Measurements from ENCODE around the gene RNU4-1.
"Not testable (repeated sequence)": the region's sequence is repeated elsewhere in the genome, so short reads cannot be mapped to it uniquely, and the experiment has no call there.

Gene RNU4-1

DNA sequence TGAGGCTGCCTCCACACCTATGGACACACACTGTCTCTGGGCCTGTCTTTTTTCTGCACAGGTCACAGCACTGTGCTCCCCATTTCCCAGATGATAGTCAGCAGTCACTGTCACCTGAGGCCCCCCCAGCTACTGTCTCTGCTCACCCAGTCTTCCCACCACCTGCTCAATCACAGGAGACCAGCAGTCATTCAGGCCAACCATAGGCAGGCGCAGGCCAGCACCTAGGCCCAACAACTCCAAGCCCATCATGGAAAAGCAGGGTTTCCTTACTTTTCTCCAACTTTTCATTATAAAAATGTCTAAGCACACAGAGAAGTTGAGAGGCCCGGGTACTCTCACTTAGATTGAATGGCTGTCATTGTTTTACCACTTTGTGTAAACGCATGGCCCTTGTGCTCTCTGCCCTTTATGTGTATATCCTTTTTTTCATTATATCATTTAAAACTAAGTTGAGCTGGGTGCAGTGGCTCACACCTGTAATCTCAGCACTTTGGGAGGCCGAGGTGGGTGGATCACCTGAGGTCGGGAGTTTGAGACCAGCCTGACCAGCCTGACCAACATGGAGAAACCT is 34.6 kb downstream of the RNU4-1 start:
- H3K4ac ChIP-seq (ENCODE audit: low read depth, low read length): peak overlapping the region; percentile 80
- H2AK5ac ChIP-seq (ENCODE audit: low read length): no peak overlapping the region
- no peak overlapping the region for H3K4me3 ChIP-seq (ENCODE audit: low read depth, low read length)
- H2BK5ac ChIP-seq (ENCODE audit: low read depth, low read length, poor library complexity): no peak overlapping the region
- H3K4me2 ChIP-seq (ENCODE audit: low read length): no peak overlapping the region
- H4K91ac ChIP-seq (ENCODE audit: low read depth, low read length): no peak overlapping the region
- H3K27me3 ChIP-seq (ENCODE audit: insufficient read depth, low read length): no peaks in the 10 kb centered on the region
- WGBS (ENCODE audit: extremely low coverage, insufficient coverage, insufficient read length): no CpG with 5 or more reads among the region's 5 CpGs
- H3K79me2 ChIP-seq (ENCODE audit: control insufficient read depth, insufficient read depth, low read length, poor library complexity): peaks cover 50% of the 10 kb centered on the region
- no peak overlapping the region for H3K14ac ChIP-seq (ENCODE audit: low read length)
- no peak overlapping the region for H2AFZ ChIP-seq (ENCODE audit: insufficient read depth, low read length, poor library complexity)
- no peak overlapping the region for H3K9ac ChIP-seq (ENCODE audit: low read length)
- no peak overlapping the region for H4K8ac ChIP-seq (ENCODE audit: low read depth, low read length)
- no peak overlapping the region for H2BK120ac ChIP-seq (ENCODE audit: insufficient read depth, low read length, poor library complexity)
- peaks cover 6 to 13% of the 10 kb centered on the region in 2 experiments for H3K36me3 ChIP-seq (ENCODE audit: control insufficient read depth in 1 of 2, insufficient read depth in 2 of 2, low read length in 2 of 2)
- H3K27ac ChIP-seq (ENCODE audit: low read depth, low read length): no peak overlapping the region
- H3K23ac ChIP-seq (ENCODE audit: low read length): no peak overlapping the region
- H3K79me1 ChIP-seq (ENCODE audit: low read length): peaks cover 7% of the 10 kb centered on the region
- H3K4me1 ChIP-seq (ENCODE audit: control insufficient read depth in 1 of 2, insufficient read depth in 2 of 2, low read length in 2 of 2): peaks cover 33 to 35% of the 10 kb centered on the region in 2 experiments
- no peak overlapping the region for H2BK12ac ChIP-seq (ENCODE audit: low read length)
- peak overlapping the region; percentile 33 for H3K18ac ChIP-seq (ENCODE audit: low read length)
- H4K12ac ChIP-seq (ENCODE audit: low read depth, low read length): no peak overlapping the region
- DNase-seq: no peak
- H3K9me3 ChIP-seq (ENCODE audit: insufficient read depth, low read depth, low read length): no peaks in the 10 kb centered on the region

DNA sequence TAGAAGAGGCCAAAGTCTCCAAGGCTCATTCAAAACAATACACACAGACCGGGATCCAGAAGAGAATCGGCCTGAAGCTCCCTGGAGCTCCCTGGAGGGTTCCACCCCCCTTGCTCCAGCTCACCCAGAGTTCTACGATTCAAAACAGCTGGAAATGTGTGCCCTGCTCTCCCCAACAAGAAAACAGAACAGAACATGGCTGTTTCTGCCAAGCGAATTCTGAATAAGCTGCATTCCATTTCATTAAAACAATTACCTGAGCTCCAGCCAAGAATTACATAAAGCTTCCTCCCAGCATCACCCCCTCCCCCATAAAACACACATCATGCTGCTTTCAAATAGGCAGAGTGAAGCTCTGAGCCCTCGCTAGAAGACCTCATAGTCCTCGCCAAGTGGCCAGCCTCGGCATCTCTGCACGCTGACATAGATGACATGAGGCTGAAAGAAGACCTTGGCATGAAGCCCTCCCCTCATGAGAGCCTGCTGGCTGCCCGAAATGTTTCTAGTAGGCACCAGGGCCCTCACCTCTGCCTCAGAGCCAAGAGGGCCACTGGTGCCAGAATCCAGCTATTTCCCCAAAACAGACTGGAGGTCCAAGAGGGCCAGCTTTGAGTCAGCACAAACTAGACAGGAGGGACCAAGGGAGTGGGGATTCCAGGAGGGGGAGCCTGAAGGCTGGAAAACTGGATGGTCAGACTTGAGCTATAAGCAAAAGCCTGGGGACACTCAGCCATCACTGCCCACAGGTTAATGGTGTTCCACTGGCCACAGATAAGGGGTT is 35.8 kb downstream of the RNU4-1 start:
- Histone ChIP-seq H3K4me1 (ENCODE audit: control insufficient read depth in 1 of 2, insufficient read depth in 2 of 2, low read length in 2 of 2) (peaks cover 22 to 27% of the 10 kb centered on the region in 2 experiments), H2BK5ac (ENCODE audit: low read depth, low read length, poor library complexity) (no peak overlapping the region), H3K9me3 (ENCODE audit: insufficient read depth, low read depth, low read length) (no peaks in the 10 kb centered on the region), H3K4ac (ENCODE audit: low read depth, low read length) (peak overlapping the region; percentile 91), H3K23ac (ENCODE audit: low read length) (no peak overlapping the region), H3K79me2 (ENCODE audit: control insufficient read depth, insufficient read depth, low read length, poor library complexity) (peaks cover 40% of the 10 kb centered on the region), H2AK5ac (ENCODE audit: low read length) (no peak overlapping the region), H3K79me1 (ENCODE audit: low read length) (peaks cover 4% of the 10 kb centered on the region), H2AFZ (ENCODE audit: insufficient read depth, low read length, poor library complexity) (no peak overlapping the region), H3K27me3 (ENCODE audit: insufficient read depth, low read length) (no peaks in the 10 kb centered on the region), H4K12ac (ENCODE audit: low read depth, low read length) (no peak overlapping the region), H2BK12ac (ENCODE audit: low read length) (no peak overlapping the region), H3K4me2 (ENCODE audit: low read length) (no peak overlapping the region), H2BK120ac (ENCODE audit: insufficient read depth, low read length, poor library complexity) (no peak overlapping the region), H4K8ac (ENCODE audit: low read depth, low read length) (no peak overlapping the region), H4K91ac (ENCODE audit: low read depth, low read length) (no peak overlapping the region), H3K27ac (ENCODE audit: low read depth, low read length) (no peak overlapping the region), H3K36me3 (ENCODE audit: control insufficient read depth in 1 of 2, insufficient read depth in 2 of 2, low read length in 2 of 2) (peaks cover 6 to 13% of the 10 kb centered on the region in 2 experiments), H3K14ac (ENCODE audit: low read length) (no peak overlapping the region), H3K9ac (ENCODE audit: low read length) (no peak overlapping the region), H3K4me3 (ENCODE audit: low read depth, low read length) (no peak overlapping the region), H3K18ac (ENCODE audit: low read length) (no peak overlapping the region)
- DNase-seq: no peak
- no CpG with 5 or more reads among the region's 9 CpGs for WGBS (ENCODE audit: extremely low coverage, insufficient coverage, insufficient read length)

DNA sequence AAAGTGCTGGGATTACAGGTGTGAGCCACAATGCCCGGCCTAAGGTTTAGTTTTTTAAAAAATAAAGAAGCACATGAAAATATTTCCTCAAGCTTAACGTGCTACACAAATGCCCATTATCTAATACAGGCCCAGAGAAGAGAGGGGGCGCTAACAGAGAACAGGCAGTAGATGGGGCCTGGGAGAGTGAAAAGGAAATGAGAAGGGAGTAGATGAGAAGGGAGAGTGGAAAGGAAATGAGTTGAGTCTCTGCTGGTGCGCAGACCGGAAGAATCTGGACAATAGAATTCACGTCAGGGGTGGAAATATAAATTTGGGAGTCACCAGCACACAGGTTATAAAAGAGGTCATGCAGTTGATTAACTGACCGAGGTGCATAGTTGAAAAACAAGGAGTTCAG is 38.2 kb downstream of the RNU4-1 start:
- H3K36me3 ChIP-seq (ENCODE audit: control insufficient read depth in 1 of 2, insufficient read depth in 2 of 2, low read length in 2 of 2): peaks cover 5 to 12% of the 10 kb centered on the region in 2 experiments
- DNase-seq: no peak

DNA sequence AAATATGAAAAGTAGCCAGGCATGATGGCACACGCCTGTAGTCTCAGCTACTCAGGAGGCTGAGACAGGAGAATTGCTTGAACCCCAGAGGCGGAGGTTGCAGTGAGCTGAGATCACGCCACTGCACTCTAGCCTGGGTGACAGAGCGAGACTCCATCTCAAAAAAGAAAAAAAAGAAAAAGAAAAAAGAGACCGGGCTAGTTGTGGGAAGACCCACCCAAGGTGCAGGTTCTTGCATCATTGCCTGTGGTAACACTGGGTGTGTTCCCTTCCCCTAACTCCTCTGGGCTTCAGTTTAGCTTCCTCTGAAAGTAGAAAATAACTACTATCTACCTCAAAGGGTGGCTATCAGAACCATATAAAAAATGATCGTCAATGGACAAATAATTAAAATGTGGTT is 39.7 kb downstream of the RNU4-1 start:
- H3K14ac ChIP-seq (ENCODE audit: low read length); H3K4me3 ChIP-seq (ENCODE audit: low read depth, low read length); H3K4ac ChIP-seq (ENCODE audit: low read depth, low read length); H3K18ac ChIP-seq (ENCODE audit: low read length); H4K91ac ChIP-seq (ENCODE audit: low read depth, low read length); H2BK5ac ChIP-seq (ENCODE audit: low read depth, low read length, poor library complexity); H3K27me3 ChIP-seq (ENCODE audit: insufficient read depth, low read length); H3K79me1 ChIP-seq (ENCODE audit: low read length); H2AK5ac ChIP-seq (ENCODE audit: low read length); H3K23ac ChIP-seq (ENCODE audit: low read length); H3K9ac ChIP-seq (ENCODE audit: low read length); H3K27ac ChIP-seq (ENCODE audit: low read depth, low read length); H4K8ac ChIP-seq (ENCODE audit: low read depth, low read length); H2BK12ac ChIP-seq (ENCODE audit: low read length); H3K9me3 ChIP-seq (ENCODE audit: insufficient read depth, low read depth, low read length); H4K12ac ChIP-seq (ENCODE audit: low read depth, low read length); H2AFZ ChIP-seq (ENCODE audit: insufficient read depth, low read length, poor library complexity); H3K4me2 ChIP-seq (ENCODE audit: low read length); H2BK120ac ChIP-seq (ENCODE audit: insufficient read depth, low read length, poor library complexity): not testable (repeated sequence)
- Histone ChIP-seq H3K79me2 (ENCODE audit: control insufficient read depth, insufficient read depth, low read length, poor library complexity) (peaks cover 31% of the 10 kb centered on the region), H3K4me1 (ENCODE audit: control insufficient read depth in 1 of 2, insufficient read depth in 2 of 2, low read length in 2 of 2) (peaks cover 32% of the 10 kb centered on the region in 2 experiments), H3K36me3 (ENCODE audit: control insufficient read depth in 1 of 2, insufficient read depth in 2 of 2, low read length in 2 of 2) (peaks cover 2 to 13% of the 10 kb centered on the region in 2 experiments)
- DNase-seq: peak; percentile 54 to 66
- WGBS (ENCODE audit: extremely low coverage, insufficient coverage, insufficient read length): no CpG with 5 or more reads among the region's 6 CpGs

More for the DNA sequence above, 38.2 kb downstream of the RNU4-1 start:
- no CpG with 5 or more reads among the region's 7 CpGs for WGBS (ENCODE audit: extremely low coverage, insufficient coverage, insufficient read length)
- Histone ChIP-seq H3K79me2 (ENCODE audit: control insufficient read depth, insufficient read depth, low read length, poor library complexity) (peaks cover 35% of the 10 kb centered on the region), H3K4me1 (ENCODE audit: control insufficient read depth in 1 of 2, insufficient read depth in 2 of 2, low read length in 2 of 2) (peaks cover 24 to 27% of the 10 kb centered on the region in 2 experiments), H4K8ac (ENCODE audit: low read depth, low read length) (no peak overlapping the region), H3K27ac (ENCODE audit: low read depth, low read length) (no peak overlapping the region), H4K12ac (ENCODE audit: low read depth, low read length) (no peak overlapping the region), H2BK5ac (ENCODE audit: low read depth, low read length, poor library complexity) (no peak overlapping the region), H3K79me1 (ENCODE audit: low read length) (peaks cover under 1% of the 10 kb centered on the region), H4K91ac (ENCODE audit: low read depth, low read length) (no peak overlapping the region), H2AFZ (ENCODE audit: insufficient read depth, low read length, poor library complexity) (no peak overlapping the region), H3K4me3 (ENCODE audit: low read depth, low read length) (no peak overlapping the region), H3K23ac (ENCODE audit: low read length) (no peak overlapping the region), H2BK12ac (ENCODE audit: low read length) (no peak overlapping the region), H3K4ac (ENCODE audit: low read depth, low read length) (peak overlapping the region; percentile 87), H3K9me3 (ENCODE audit: insufficient read depth, low read depth, low read length) (no peaks in the 10 kb centered on the region), H3K9ac (ENCODE audit: low read length) (no peak overlapping the region), H2AK5ac (ENCODE audit: low read length) (no peak overlapping the region), H3K27me3 (ENCODE audit: insufficient read depth, low read length) (no peaks in the 10 kb centered on the region), H3K18ac (ENCODE audit: low read length) (no peak overlapping the region), H2BK120ac (ENCODE audit: insufficient read depth, low read length, poor library complexity) (no peak overlapping the region), H3K4me2 (ENCODE audit: low read length) (no peak overlapping the region), H3K14ac (ENCODE audit: low read length) (no peak overlapping the region)
